22Rv1 (cell line): ENCODE measurements around the gene MB21D2.

Experiments used
- CTCF ChIP-seq: fragments of 450-650 bp; IDR thresholded peaks from 2 replicates; pipeline ENCODE4 v1.5.1; 2017; ENCODE audit warnings: mild to moderate bottlenecking
- ZFX ChIP-seq: fragments of 450-650 bp; IDR thresholded peaks from 2 replicates; pipeline ENCODE4 v1.6.1; 2017; ENCODE audit warnings: antibody characterized with exemption, borderline replicate concordance

- TF ChIP-seq CTCF (no peak), ZFX (no peak)
These were observed 34.1 kb downstream of the MB21D2 start for GRCh38 chr3:192883512-192883911.
